ENCODE data around the gene SLC49A4.

SLC49A4 gene

DNA sequence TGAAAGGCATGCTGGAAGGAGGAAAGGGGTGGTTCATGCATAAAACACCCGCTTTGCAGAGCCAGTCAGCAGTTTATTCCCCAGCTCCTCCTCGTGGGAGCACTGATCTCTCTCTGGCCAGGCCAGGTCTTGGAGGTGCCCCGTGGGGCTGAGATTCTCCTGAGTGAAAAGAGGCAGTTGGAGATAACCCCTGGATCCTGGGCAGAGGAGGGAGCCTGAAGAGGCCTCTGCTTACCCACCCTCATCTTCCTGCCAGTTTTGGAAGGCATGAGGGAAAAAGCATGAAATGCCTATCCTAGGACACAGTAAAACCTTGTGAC lies 124.4 kb downstream of the SLC49A4 start:
- no peaks in the 10 kb centered on the region for H3K9me3 ChIP-seq (ENCODE audit: control insufficient read depth, insufficient read depth, low read length)
- H3K4me3 ChIP-seq (ENCODE audit: low read depth, low read length), result no peak overlapping the region
- no peak overlapping the region for H3K9ac ChIP-seq (ENCODE audit: low read depth, low read length)
- no peak overlapping the region for H3K27ac ChIP-seq (ENCODE audit: low read depth, low read length)
- no peaks in the 10 kb centered on the region for H3K36me3 ChIP-seq (ENCODE audit: control insufficient read depth, insufficient read depth, low read length)
- H3K4me1 ChIP-seq (ENCODE audit: control insufficient read depth, insufficient read depth, low read length), result no peaks in the 10 kb centered on the region
- peaks cover 31% of the 10 kb centered on the region for H3K27me3 ChIP-seq (ENCODE audit: control insufficient read depth, insufficient read depth, low read length)

DNA sequence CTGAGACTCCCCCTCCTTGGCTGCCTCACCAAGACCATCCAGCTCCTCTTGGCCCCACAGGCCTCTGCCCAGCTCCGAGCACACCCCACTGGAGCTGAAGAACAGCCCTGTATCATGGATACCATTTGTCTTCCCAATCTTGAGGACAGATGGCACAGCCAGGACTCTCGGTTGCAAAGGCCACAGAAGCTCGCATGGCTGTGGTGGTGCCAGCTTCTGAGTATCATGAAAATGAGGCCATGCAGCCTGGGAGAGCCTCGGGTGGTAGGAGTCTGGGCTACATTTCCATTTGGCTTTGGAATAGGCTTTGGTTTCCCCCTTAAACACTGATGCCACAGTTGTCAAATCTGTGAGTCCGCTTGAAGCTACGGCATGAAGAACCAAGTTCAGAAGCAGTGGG lies 126.1 kb downstream of the SLC49A4 start:
- no peak overlapping the region for H3K27ac ChIP-seq (ENCODE audit: low read depth, low read length)
- no peaks in the 10 kb centered on the region for H3K9me3 ChIP-seq (ENCODE audit: control insufficient read depth, insufficient read depth, low read length)
- H3K4me3 ChIP-seq (ENCODE audit: low read depth, low read length), result no peak overlapping the region
- no peaks in the 10 kb centered on the region for H3K4me1 ChIP-seq (ENCODE audit: control insufficient read depth, insufficient read depth, low read length)
- no peak overlapping the region for H3K9ac ChIP-seq (ENCODE audit: low read depth, low read length)
- peaks cover 31% of the 10 kb centered on the region for H3K27me3 ChIP-seq (ENCODE audit: control insufficient read depth, insufficient read depth, low read length)
- H3K36me3 ChIP-seq (ENCODE audit: control insufficient read depth, insufficient read depth, low read length), result no peaks in the 10 kb centered on the region

DNA sequence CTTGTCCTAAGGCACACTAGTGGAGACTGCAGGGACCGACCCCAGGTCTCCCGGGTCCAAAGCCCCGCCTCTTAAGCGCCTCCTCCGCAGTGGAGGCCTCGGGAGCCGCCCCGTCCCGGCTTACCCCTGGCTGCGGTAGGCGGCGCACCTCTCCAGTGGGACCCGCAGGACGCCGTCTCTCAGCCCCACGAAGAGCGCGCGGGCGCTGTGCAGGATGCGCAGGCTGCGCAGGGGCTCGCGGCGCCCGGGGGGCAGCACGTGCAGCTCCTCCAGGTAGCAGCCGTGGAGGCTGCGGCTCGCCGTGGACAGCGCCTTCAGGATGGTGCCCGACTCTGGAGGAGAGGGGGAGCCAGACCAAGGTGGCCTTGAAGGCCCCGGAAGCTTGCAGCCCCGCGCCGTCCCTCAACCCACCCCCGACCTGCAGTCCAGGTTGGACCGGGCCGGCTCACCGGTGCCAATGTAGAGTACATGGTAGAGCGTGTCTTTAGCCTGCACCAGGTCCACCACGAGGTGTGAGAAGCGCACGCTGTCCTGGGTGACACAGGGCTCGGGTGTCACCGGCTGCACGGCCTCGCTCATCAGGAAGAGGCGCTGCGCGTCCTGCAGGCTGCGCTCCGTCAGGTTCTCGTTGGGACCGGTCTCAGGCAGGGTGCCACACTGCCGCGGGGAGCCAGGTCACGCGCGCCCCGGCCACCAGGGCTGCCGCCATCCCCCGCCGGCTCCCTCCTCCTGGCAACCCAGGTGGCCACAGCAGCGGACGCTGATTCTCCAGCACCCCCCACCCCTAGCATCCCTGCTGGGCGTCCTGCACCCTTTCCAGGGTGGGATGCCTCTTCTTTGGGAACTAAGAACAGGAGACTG lies 127.2 kb downstream of the SLC49A4 start:
- Histone ChIP-seq H3K27ac (ENCODE audit: low read depth, low read length) (no peak overlapping the region), H3K9me3 (ENCODE audit: control insufficient read depth, insufficient read depth, low read length) (no peaks in the 10 kb centered on the region), H3K27me3 (ENCODE audit: control insufficient read depth, insufficient read depth, low read length) (peaks cover 31% of the 10 kb centered on the region), H3K36me3 (ENCODE audit: control insufficient read depth, insufficient read depth, low read length) (no peaks in the 10 kb centered on the region), H3K4me3 (ENCODE audit: low read depth, low read length) (peak overlapping the region; percentile 68), H3K9ac (ENCODE audit: low read depth, low read length) (no peak overlapping the region), H3K4me1 (ENCODE audit: control insufficient read depth, insufficient read depth, low read length) (no peaks in the 10 kb centered on the region)

DNA sequence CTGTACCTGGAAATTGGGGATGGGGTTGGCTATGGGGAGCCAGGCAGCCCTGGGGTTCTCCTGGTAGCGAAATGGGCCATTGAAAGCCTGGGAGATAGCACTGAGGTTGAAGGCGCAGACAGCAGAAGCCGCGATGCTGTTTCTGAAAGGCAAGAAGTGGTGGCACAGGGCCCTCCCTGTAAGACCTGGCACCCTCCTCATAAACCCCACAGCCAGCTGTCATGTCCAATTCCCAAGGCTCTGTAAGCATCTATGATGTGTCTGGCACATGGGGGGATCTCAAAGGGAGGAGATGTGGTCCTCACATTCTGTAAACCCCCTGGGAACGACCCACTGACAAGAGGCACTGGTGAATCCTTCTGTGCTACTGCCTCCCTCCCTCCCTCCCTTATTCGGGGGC lies 128.7 kb downstream of the SLC49A4 start:
- no peaks in the 10 kb centered on the region for H3K9me3 ChIP-seq (ENCODE audit: control insufficient read depth, insufficient read depth, low read length)
- H3K27ac ChIP-seq (ENCODE audit: low read depth, low read length), result no peak overlapping the region
- no peaks in the 10 kb centered on the region for H3K4me1 ChIP-seq (ENCODE audit: control insufficient read depth, insufficient read depth, low read length)
- H3K27me3 ChIP-seq (ENCODE audit: control insufficient read depth, insufficient read depth, low read length), result peaks cover 31% of the 10 kb centered on the region
- no peak overlapping the region for H3K4me3 ChIP-seq (ENCODE audit: low read depth, low read length)
- no peaks in the 10 kb centered on the region for H3K36me3 ChIP-seq (ENCODE audit: control insufficient read depth, insufficient read depth, low read length)
- H3K9ac ChIP-seq (ENCODE audit: low read depth, low read length), result no peak overlapping the region

DNA sequence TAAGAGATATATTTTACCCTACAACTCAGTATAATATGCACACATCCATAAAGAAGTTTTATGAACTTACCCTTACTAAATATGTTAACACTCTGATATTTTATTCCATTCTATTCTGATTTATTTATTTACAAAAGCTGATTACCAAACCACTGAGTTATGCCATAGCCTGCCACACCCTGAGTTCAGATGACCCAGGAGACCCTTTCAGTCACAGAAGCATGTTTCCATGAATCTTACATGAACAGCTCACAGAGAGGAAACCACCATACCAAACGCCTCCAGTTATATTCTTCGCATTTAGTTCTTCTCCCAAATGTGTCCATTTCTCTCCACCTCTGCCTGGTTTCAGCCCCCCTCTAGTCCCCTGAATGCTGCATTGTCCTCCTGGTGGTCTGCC lies 129.2 kb downstream of the SLC49A4 start:
- H3K27me3 ChIP-seq (ENCODE audit: control insufficient read depth, insufficient read depth, low read length), result peaks cover 31% of the 10 kb centered on the region
- no peak overlapping the region for H3K9ac ChIP-seq (ENCODE audit: low read depth, low read length)
- no peaks in the 10 kb centered on the region for H3K9me3 ChIP-seq (ENCODE audit: control insufficient read depth, insufficient read depth, low read length)
- no peaks in the 10 kb centered on the region for H3K4me1 ChIP-seq (ENCODE audit: control insufficient read depth, insufficient read depth, low read length)
- no peak overlapping the region for H3K4me3 ChIP-seq (ENCODE audit: low read depth, low read length)
- no peak overlapping the region for H3K27ac ChIP-seq (ENCODE audit: low read depth, low read length)
- no peaks in the 10 kb centered on the region for H3K36me3 ChIP-seq (ENCODE audit: control insufficient read depth, insufficient read depth, low read length)

DNA sequence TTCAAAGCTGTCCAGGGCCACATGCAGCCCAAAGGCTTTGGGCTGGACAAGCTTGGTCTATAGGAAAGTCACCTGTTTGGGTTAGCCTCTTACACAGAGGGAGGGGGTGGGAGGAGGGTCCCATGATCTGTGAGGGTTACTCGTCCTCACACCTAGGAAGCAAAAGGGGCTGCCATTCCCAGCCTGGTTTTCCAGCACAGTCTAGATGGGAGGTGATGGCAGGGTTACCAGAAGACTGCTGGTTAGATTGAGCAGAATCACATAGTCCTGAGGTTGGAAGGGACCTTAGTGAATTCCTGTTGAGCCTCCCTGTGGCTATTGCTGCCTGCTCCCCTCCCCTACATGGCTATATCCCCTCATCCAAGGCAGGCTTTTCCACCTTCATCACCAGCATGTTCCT lies 130.9 kb downstream of the SLC49A4 start:
- Histone ChIP-seq H3K9me3 (ENCODE audit: control insufficient read depth, insufficient read depth, low read length) (no peaks in the 10 kb centered on the region), H3K27me3 (ENCODE audit: control insufficient read depth, insufficient read depth, low read length) (peaks cover 31% of the 10 kb centered on the region), H3K36me3 (ENCODE audit: control insufficient read depth, insufficient read depth, low read length) (no peaks in the 10 kb centered on the region), H3K27ac (ENCODE audit: low read depth, low read length) (no peak overlapping the region), H3K4me1 (ENCODE audit: control insufficient read depth, insufficient read depth, low read length) (no peaks in the 10 kb centered on the region), H3K4me3 (ENCODE audit: low read depth, low read length) (no peak overlapping the region), H3K9ac (ENCODE audit: low read depth, low read length) (no peak overlapping the region)

DNA sequence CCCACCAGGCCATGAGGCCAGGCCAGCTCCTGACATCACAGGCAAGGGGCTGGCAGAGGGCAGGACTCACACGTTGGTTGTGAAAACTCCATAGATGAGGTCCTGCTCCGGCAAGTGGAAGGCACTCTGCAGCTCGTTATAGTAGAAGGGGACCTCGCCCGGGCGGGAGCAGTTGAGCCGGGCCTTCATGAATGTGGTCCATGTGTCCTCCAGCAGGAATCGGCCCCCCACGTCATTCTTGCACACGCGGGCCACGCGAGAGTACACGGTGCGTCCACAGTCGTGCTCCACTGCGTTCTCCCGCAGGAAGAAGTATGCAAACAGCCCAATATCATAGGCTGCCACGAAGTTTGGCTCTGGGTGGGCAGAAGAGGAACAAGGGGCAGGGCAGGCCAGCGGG lies 131.5 kb downstream of the SLC49A4 start:
- peaks cover 27% of the 10 kb centered on the region for H3K27me3 ChIP-seq (ENCODE audit: control insufficient read depth, insufficient read depth, low read length)
- no peak overlapping the region for H3K27ac ChIP-seq (ENCODE audit: low read depth, low read length)
- H3K4me1 ChIP-seq (ENCODE audit: control insufficient read depth, insufficient read depth, low read length), result no peaks in the 10 kb centered on the region

DNA sequence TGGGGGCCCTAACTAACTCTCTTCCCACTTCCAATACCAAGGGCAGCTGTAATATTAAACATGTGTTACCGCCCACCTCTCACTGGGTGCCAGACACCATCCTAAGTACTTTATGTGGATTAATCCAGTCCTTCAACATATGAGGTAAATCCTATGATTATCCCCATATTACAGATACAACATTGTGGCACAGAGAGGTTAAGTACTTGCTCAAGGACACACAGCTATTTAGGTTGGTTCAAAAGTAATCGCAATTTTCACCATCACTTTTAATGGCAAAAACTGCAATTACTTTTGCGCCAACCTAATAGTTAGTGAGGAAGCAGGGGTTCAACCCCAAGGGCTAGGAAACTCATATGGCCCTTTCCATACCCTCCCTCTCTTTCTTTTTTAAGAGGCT lies 131.9 kb downstream of the SLC49A4 start:
- H3K4me3 ChIP-seq (ENCODE audit: low read depth, low read length), result no peak overlapping the region
- H3K4me1 ChIP-seq (ENCODE audit: control insufficient read depth, insufficient read depth, low read length), result no peaks in the 10 kb centered on the region
- H3K27ac ChIP-seq (ENCODE audit: low read depth, low read length), result no peak overlapping the region
- H3K9me3 ChIP-seq (ENCODE audit: control insufficient read depth, insufficient read depth, low read length), result no peaks in the 10 kb centered on the region
- peaks cover 22% of the 10 kb centered on the region for H3K27me3 ChIP-seq (ENCODE audit: control insufficient read depth, insufficient read depth, low read length)
- H3K36me3 ChIP-seq (ENCODE audit: control insufficient read depth, insufficient read depth, low read length), result no peaks in the 10 kb centered on the region
- H3K9ac ChIP-seq (ENCODE audit: low read depth, low read length), result no peak overlapping the region

More for the DNA sequence above, 131.5 kb downstream of the SLC49A4 start:
- Histone ChIP-seq H3K36me3 (ENCODE audit: control insufficient read depth, insufficient read depth, low read length) (no peaks in the 10 kb centered on the region), H3K9me3 (ENCODE audit: control insufficient read depth, insufficient read depth, low read length) (no peaks in the 10 kb centered on the region), H3K9ac (ENCODE audit: low read depth, low read length) (no peak overlapping the region), H3K4me3 (ENCODE audit: low read depth, low read length) (no peak overlapping the region)

DNA sequence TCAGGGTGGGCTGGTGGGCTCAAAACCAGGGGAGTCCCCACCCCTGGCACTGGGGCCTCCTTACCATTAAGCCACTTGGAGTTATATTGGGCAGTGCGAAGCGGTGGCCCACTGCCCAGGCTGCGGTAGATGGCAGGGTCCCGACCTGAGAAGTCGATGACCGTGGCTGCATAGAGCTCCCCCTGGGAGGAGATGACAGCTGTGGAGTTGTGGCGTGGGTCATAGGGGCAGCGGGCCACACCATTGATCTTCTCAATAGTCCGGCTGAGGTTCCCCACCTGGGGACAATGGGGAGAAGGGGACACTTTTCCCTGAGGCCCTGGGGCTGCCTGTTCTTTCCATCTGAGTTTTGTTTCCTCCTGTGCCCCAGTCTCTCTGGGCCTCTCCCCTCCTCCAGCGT lies 132.9 kb downstream of the SLC49A4 start:
- Histone ChIP-seq H3K27ac (ENCODE audit: low read depth, low read length) (no peak overlapping the region), H3K4me1 (ENCODE audit: control insufficient read depth, insufficient read depth, low read length) (no peaks in the 10 kb centered on the region), H3K9ac (ENCODE audit: low read depth, low read length) (no peak overlapping the region), H3K4me3 (ENCODE audit: low read depth, low read length) (no peak overlapping the region), H3K36me3 (ENCODE audit: control insufficient read depth, insufficient read depth, low read length) (no peaks in the 10 kb centered on the region), H3K27me3 (ENCODE audit: control insufficient read depth, insufficient read depth, low read length) (peaks cover 13% of the 10 kb centered on the region), H3K9me3 (ENCODE audit: control insufficient read depth, insufficient read depth, low read length) (no peaks in the 10 kb centered on the region)

DNA sequence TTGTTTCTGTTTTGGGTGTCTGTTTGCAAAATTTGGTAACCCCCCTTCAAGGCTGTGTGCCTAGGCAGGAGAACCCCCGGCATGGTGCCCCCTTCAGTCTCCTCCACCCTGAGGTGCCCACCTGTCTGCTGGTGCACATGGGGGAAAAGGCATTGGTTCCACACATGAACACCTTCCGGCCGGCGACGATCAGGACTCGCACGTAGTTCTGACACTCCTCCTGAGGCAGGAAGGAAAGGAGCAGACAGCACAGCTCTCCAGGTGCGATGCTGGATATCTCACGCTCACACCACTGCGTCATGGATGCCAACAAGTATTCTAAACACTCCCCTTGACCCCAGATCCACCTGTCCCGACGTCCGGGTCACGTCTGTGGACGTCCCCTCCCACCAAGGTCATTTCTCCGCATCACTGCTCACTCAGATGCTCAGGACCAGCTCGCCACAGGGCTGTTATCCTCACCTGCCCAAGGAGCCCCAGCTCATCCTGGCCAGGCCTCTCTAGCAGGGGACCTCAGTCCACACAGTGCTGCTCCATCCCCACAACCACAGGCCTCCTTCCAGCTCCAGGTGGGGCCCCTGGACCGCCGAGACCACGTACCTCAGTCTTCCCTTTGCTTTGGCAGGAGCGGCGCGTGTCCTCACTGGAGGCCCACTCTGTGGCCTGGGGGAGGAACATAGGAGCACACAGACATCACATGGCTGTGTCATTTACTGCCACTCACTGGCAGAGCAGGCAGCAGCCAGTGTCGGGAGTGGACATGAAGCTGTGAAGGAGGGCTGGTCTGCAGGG lies 133.7 kb downstream of the SLC49A4 start:
- Histone ChIP-seq H3K4me3 (ENCODE audit: low read depth, low read length) (no peak overlapping the region), H3K27me3 (ENCODE audit: control insufficient read depth, insufficient read depth, low read length) (peaks cover 4% of the 10 kb centered on the region), H3K4me1 (ENCODE audit: control insufficient read depth, insufficient read depth, low read length) (no peaks in the 10 kb centered on the region), H3K27ac (ENCODE audit: low read depth, low read length) (no peak overlapping the region), H3K9me3 (ENCODE audit: control insufficient read depth, insufficient read depth, low read length) (no peaks in the 10 kb centered on the region), H3K9ac (ENCODE audit: low read depth, low read length) (no peak overlapping the region), H3K36me3 (ENCODE audit: control insufficient read depth, insufficient read depth, low read length) (no peaks in the 10 kb centered on the region)

All from HUES48 (cell line).